HPDE6-E6E7 (cell line): ENCODE measurements around the gene ZNF408.

ENCODE experiments used
- DNase-seq: peaks from one replicate; pipeline ENCODE4 v3.0.0; 2011; ENCODE audit warnings: missing footprints; ENCODE audit errors: extremely low spot score

ZNF408 gene

DNA sequence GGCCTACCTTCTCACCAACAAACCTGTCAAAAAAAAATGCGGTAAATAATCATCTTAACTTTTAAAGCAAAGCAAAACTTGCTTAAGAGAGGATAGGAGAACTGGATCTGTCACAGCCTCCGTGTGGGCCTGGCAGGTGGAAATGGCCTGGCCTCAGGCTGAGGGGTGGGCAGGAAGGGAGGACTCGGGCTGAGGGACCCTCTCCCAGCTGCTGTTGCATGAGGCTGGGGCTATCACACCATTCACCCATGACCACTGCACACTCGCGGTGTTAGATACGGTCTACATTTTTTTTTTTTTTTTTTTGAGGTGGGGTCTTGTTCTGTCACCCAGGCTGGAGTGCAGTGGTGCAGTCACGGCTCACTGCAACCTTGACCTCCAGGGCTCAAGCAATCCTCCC, 24.9 kb upstream of the ZNF408 start:
- no peak for DNase-seq

DNA sequence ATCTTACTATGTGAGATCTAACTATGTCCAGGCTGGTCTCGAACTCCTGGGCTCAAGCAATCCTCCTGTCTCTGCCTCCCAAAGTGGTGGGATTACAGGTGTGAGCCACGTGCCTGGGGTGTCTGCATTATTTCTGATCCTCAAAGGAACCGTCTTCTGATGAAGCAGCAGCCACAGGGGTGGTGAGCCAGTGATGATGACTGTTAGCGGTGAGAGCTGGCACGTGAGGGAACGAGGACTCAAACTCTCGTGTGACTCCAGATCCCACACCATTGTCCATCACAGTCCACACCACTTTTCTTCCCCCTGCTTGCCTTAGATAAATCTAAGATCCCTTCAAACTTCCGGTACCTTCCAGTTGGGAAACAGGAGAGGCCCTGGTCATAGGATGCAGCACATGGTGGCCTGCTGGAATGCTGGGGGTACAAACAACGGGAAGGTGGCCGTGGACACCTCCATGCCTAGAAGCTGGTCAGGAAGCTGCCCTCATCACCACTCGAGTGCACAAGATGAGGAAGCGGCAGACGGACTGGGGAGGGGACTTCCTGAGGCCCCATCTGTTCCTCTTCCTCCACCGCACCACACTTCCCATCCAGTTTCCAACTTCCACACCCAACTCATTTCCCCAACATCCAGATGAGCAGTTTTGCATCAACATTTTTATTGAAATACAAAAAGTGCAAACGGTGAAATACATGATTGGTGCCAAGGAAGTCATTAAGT, 24.2 kb upstream of the ZNF408 start:
- no peak for DNase-seq

DNA sequence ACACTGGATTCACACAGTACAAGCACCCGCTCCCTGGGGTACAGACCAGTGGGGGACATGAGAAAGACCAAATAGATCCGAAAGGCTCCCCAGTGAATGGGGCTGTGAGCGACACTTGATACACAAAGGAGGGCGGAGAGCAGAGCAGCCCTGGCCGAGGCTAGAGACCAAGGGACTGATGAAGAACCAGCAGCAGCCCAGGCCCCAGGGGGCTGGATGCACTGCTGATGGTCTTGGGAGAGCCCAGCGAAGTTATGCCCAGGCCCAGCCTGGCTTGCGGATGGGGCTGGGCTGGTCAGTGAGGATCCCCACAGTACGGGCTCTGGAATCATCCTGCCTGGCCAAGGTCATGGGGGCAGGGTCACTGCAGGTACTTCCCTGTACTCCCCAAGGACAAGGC, 23.7 kb upstream of the ZNF408 start:
- DNase-seq = no peak

DNA sequence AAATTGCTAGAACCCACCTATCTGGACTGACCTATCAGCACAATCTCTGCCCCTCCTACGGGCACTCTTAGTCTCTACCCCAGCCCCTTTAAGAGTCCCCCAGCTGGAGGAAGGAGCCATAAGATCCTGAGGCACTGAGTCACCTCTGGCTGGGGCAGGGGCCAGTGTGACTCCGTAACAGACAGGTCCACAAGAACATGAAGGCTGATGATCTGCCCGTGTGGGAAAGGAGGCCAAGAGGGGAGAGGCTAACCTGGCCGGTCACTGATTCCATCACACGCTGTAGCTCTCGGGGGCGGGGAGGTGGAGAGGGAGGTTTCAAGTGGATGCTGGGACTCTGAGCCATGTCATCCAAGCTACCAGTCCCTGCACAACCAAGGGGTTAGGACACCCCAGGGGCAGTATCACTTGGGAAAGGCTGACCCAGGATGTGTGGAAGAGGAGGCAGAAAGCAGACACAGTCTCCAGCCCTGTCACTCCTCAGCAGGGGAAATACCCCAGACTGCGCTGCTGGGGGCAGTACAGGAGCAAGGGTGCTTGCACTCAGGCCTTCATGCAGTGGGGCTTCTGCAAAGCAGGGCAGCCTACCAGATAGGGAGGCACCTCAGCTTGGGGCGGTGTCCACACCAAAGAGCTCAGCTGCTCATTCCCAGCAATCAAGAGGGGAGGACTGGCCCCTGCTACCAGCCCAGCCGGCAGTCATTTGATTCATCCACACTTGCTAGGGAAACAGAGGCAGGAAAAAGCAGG, 22.7 kb upstream of the ZNF408 start:
- no peak for DNase-seq

- no peak for DNase-seq
Observed at GRCh38 chr11:46678741-46679130, 22.1 kb upstream of the ZNF408 start.

GRCh38 chr11:46679241-46680163, 21.3 kb upstream of the ZNF408 start:
- DNase-seq = no peak

GRCh38 chr11:46680164-46680760, 20.6 kb upstream of the ZNF408 start:
- DNase-seq = no peak

- DNase-seq = no peak
Observed at GRCh38 chr11:46680815-46681214, 20.0 kb upstream of the ZNF408 start.

GRCh38 chr11:46681814-46682213, 19.0 kb upstream of the ZNF408 start:
- no peak for DNase-seq

DNA sequence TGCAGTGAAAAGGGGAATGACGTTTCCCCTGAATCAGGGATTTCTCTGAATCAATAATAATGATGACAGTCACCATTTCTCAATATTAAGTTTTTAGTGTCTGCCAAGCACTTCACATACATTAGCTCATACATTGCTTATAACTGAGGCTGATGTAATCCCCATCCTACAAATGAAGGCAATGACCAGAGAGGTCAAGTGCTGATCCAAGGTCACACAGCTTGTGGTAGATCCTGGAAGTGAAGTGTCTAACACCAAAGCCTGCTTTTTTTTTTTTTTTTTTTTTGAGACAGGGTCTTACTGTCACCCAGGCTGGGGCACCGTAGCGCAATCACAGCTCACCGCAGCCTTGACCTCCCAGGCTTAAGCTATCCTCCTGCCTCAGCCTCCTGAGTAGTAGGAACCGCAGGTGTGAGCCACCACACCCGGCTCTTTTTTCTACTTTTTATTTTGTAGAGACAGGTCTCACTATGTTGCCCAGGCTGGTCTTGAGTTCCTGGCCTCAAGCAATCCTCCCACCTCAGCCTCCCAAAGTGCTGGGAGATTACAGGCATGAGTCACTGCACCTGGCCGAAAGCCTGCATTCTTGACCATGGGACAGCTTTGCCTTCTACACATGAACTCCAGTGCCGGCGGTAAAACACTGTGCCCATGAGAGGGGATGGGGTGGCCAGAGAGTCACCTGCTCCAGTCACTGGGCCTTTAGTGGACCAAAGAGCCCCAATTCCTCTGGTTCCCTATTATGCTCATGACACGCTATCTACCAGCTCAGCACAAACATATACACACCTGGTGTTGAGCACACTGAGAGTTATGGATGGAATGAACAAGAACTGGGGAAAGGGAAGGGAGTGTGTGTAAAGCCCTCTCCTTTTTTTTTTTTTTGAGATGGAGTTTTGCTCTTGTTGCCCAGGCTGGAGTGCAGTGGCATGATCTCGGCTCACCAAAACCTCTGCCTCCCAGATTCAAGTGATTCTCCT, 17.8 kb upstream of the ZNF408 start:
- DNase-seq = no peak

GRCh38 chr11:46684367-46684766, 16.5 kb upstream of the ZNF408 start:
- DNase-seq = no peak

DNA sequence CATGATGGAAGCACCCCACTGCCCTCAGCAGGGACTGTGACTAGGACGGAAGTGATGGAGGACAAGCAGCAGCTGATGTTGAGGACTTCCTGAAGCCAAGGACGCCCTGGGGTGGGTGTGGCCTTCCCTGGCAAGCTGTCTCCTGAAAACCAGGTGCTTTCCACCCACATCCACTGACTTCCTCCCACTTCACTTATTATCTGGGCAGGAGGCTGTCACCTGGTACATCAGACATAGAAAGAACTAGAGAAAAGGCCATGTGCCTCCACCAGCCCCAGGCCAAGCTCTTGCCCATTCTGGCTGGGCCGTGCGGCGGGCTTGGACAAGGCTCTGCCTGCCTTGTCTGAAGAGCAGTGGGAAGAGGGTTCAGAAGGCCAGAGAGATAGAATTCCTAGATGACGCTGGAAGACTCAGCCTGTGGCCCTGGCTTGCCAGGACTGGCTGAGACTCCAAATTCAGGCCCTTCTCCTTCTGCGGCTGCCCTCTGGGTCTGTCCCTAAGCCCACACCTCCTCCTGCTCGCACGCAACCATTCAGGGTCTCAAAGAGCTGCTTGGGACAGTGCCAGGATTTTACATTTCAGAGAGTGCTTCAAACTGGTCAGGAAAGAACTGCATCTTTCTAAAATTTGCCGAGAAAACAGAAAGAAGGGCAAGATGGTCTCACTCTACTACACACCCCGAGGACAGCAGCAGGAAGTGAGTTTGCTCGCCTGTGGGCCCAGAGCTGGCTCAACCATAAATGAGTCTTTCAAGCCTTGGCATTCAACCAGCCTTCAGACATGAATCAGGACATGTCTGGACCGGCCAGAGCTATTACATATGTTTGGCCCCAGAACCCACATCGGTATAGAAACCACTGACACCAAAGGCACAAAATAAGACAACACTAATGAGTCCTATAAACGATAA, 13.7 kb upstream of the ZNF408 start:
- DNase-seq = peak; percentile 88

GRCh38 chr11:46690702-46691101, 10.1 kb upstream of the ZNF408 start:
- no peak for DNase-seq

DNA sequence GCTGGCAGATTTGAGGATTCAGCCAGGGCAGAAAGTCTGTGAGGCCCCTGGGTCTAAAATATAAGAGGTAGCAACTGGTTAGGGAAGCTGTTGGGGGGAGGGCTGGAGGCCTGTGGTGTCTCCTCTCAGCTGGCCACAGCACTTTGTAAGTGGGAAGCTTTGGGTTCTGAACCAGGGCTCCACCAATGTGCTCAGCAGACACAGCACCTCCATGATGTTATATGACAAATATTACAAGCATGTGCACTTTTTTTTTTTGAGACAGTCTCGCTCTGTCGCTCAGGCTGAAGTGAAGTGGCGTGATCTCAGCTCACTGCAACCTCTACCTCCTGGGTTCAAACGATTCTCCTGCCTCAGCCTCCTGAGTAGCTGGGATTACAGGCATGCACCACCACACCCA, 8.4 kb upstream of the ZNF408 start:
- DNase-seq = no peak

DNA sequence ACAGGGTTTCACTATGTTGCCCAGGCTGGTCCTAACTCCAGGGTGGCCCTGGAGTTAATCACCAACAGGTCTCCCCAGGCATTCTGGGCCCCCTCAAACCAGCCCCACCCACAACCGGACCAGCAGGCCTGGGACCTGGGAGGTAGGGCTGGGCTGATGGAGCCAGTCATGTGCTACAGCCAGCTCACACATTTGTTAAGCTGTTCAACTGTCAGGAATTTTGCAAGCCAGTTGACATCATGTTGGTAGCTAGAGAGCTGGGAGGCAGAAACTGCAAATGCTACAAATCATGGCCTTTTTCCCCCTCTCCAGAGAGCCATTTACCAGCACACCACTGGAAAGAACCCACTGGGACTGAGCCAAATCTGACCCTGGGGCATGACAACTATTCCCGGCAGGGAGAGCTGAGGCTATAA, 7.2 kb upstream of the ZNF408 start:
- no peak for DNase-seq

- DNase-seq = no peak
Observed at GRCh38 chr11:46694072-46694471, 6.8 kb upstream of the ZNF408 start.

GRCh38 chr11:46694607-46695006, 6.2 kb upstream of the ZNF408 start:
- DNase-seq = no peak

DNA sequence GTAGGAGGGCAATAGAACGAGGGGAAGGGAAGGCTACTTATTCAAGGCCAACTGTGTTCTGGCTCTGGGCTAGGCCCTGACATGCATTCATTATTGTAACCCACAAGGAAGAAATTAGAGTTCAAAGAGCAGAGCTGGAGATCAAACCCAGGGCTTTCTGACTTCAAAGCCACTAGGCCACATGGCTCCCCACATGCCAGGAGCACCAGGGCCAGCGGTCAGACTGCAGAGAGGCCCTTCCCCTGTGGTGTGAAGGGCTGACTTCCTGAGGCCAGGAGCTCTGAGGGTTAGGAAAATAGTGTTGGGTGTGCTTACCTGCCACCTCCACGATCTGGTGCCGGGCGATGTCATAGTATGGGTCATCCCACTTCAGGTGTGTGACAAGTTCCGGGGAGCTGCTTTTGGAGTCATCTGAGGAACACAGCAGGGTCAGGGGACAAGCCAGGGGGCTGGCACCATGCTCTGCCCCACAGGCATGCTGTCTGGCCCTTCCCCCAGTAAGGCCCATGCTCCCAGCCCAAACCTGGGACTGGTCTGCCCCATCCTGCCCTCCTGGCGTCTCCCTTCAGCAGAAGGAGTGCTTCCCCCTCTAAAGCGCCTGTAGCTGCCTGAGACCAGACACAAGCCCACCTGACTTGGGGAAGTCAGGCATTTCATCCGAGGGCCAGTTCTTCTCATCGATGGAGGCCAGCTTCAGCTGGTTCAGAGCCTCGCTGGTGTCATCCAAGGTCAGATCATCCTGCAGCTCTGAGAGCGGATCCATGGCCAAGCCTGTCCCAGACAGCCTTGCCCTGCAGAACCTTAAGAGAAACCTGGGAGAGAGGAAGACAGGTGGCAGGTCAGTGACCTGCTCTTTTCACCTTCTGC, 5.3 kb upstream of the ZNF408 start:
- DNase-seq = no peak

- DNase-seq = no peak
Observed at GRCh38 chr11:46696212-46696558, 4.6 kb upstream of the ZNF408 start.
